Measurements from ENCODE around the gene ACIN1.

ACIN1 gene

GRCh38 chr14:23086565-23086964 lies 8.4 kb downstream of the ACIN1 start:
- DNase-seq (ENCODE audit: low read depth in 2 of 3, low spot score in 1 of 3): no peak

- no peak for DNase-seq (ENCODE audit: low read depth in 2 of 3, low spot score in 1 of 3)
These were observed 9.5 kb downstream of the ACIN1 start for GRCh38 chr14:23085458-23085857.

- DNase-seq (ENCODE audit: low read depth in 2 of 3, low spot score in 1 of 3): no peak
These were observed 14.5 kb downstream of the ACIN1 start for GRCh38 chr14:23080474-23080873.

GRCh38 chr14:23079716-23080115 lies 15.2 kb downstream of the ACIN1 start:
- DNase-seq (ENCODE audit: low read depth in 2 of 3, low spot score in 1 of 3): no peak

GRCh38 chr14:23078692-23079116 lies 16.2 kb downstream of the ACIN1 start:
- DNase-seq (ENCODE audit: low read depth in 2 of 3, low spot score in 1 of 3): no peak

- no peak for DNase-seq (ENCODE audit: low read depth in 2 of 3, low spot score in 1 of 3)
These were observed 17.0 kb downstream of the ACIN1 start for GRCh38 chr14:23077962-23078361.

GRCh38 chr14:23076785-23077408 lies 18.0 kb downstream of the ACIN1 start:
- DNase-seq (ENCODE audit: low read depth in 2 of 3, low spot score in 1 of 3): peak in 1 of 3 donors; percentile 44

- DNase-seq (ENCODE audit: low read depth in 2 of 3, low spot score in 1 of 3): no peak
These were observed 20.0 kb downstream of the ACIN1 start for GRCh38 chr14:23074906-23075305.

- no peak for DNase-seq (ENCODE audit: low read depth in 2 of 3, low spot score in 1 of 3)
These were observed 22.9 kb downstream of the ACIN1 start for GRCh38 chr14:23071921-23072539.

GRCh38 chr14:23071244-23071920 lies 23.6 kb downstream of the ACIN1 start:
- DNase-seq (ENCODE audit: low read depth in 2 of 3, low spot score in 1 of 3): peak; percentile 68 to 72 (median 70)

- no peak for DNase-seq (ENCODE audit: low read depth in 2 of 3, low spot score in 1 of 3)
These were observed 24.4 kb downstream of the ACIN1 start for GRCh38 chr14:23070262-23071129.

GRCh38 chr14:23069413-23069806 lies 25.5 kb downstream of the ACIN1 start:
- DNase-seq (ENCODE audit: low read depth in 2 of 3, low spot score in 1 of 3): no peak

GRCh38 chr14:23068789-23069412 lies 26.0 kb downstream of the ACIN1 start:
- DNase-seq (ENCODE audit: low read depth in 2 of 3, low spot score in 1 of 3): peak; percentile 61 to 80 (median 63)

GRCh38 chr14:23067847-23068788 lies 26.8 kb downstream of the ACIN1 start:
- no peak for DNase-seq (ENCODE audit: low read depth in 2 of 3, low spot score in 1 of 3)

GRCh38 chr14:23066855-23067744 lies 27.8 kb downstream of the ACIN1 start:
- DNase-seq (ENCODE audit: low read depth in 2 of 3, low spot score in 1 of 3): no peak

GRCh38 chr14:23066368-23066767 lies 28.6 kb downstream of the ACIN1 start:
- no peak for DNase-seq (ENCODE audit: low read depth in 2 of 3, low spot score in 1 of 3)

- DNase-seq (ENCODE audit: low read depth in 2 of 3, low spot score in 1 of 3): no peak
These were observed 31.3 kb downstream of the ACIN1 start for GRCh38 chr14:23063601-23064000.

GRCh38 chr14:23062002-23062401 lies 32.9 kb downstream of the ACIN1 start:
- no peak for DNase-seq (ENCODE audit: low read depth in 2 of 3, low spot score in 1 of 3)
